GM12873 (cell line): ENCODE measurements around the gene ZIC3.

Experiments used
- TF ChIP-seq, protein P1 (sequence below): IDR thresholded peaks from 2 replicates; pipeline ENCODE4 v1.5.1; 2012; ENCODE audit warnings: low read depth, mild to moderate bottlenecking, moderate library complexity, low read length, control low read depth; ENCODE audit not compliant: insufficient read depth; ENCODE audit errors: missing control alignments

Gene ZIC3

DNA sequence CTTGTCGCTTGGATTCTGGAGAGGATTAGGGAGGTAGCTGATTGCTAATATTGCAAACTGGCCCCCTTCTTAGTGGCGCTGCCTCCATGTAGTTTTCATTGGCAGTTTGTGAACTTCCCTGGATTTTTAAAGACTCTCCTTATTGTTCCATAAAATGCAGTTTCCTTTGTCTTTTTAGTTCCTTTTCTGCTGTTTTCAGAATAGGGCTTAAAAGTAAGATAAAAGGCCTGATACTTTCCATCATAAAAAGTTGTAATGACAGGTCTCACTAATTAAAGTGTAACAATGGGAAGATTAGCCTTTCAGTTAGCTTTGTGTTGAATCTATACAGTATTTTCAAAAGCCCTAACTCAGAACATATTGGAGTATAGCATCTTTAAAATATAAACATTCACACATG lies 21.2 kb downstream of the ZIC3 start:
- TF ChIP-seq, protein P1, sequence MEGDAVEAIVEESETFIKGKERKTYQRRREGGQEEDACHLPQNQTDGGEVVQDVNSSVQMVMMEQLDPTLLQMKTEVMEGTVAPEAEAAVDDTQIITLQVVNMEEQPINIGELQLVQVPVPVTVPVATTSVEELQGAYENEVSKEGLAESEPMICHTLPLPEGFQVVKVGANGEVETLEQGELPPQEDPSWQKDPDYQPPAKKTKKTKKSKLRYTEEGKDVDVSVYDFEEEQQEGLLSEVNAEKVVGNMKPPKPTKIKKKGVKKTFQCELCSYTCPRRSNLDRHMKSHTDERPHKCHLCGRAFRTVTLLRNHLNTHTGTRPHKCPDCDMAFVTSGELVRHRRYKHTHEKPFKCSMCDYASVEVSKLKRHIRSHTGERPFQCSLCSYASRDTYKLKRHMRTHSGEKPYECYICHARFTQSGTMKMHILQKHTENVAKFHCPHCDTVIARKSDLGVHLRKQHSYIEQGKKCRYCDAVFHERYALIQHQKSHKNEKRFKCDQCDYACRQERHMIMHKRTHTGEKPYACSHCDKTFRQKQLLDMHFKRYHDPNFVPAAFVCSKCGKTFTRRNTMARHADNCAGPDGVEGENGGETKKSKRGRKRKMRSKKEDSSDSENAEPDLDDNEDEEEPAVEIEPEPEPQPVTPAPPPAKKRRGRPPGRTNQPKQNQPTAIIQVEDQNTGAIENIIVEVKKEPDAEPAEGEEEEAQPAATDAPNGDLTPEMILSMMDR: no peak

DNA sequence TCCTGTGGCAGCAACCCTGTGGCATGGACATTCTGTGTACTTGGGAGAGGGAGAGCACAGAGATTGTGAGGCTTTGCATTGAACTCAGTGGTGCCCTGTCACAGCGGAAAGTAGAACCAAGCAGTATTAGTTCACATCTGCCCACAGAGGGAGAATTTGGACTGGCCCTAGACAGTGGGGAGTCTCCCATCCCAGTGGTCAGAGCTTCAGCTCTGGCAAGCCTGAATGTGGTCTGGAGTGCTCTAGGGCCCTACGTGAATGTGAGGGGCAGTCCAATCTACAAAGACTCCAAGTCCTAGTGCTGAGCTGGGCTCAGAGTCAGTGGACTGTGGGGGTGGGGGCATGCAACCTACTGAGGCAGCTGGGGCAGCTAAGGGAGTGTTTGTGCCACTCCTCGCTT lies 34.8 kb downstream of the ZIC3 start:
- TF ChIP-seq, protein P1: no peak
